Prostate gland (tissue), 2 donors: ENCODE results near the gene PCDH1. TPM values are rescaled to one million over a fixed set of nuclear protein-coding genes. Genes with fewer than 3 reads are reported as not detected.

ENCODE experiments used
- DNase-seq: peaks from one replicate; pipeline ENCODE4 v3.0.0-alpha.2; 2019; ENCODE audit warnings: low spot score
- H3K27ac ChIP-seq, 2 donors: fragments of 200-600 bp; sonication (generic); 2 replicates each; pipeline ENCODE4 v1.5.1; 2017 to 2019
- H3K27me3 ChIP-seq: fragments of 200-600 bp; sonication (generic); replicated peaks from 2 replicates; pipeline ENCODE4 v1.5.1; 2019; ENCODE audit not compliant: insufficient read depth
- H3K36me3 ChIP-seq, 2 donors: fragments of 200-600 bp; sonication (generic); 1 replicate in 1 of 2; 2 replicates in 1 of 2; pipeline versions ENCODE4 v1.5.1 to v1.8.1; 2017 to 2019
- H3K4me1 ChIP-seq: fragments of 200-600 bp; sonication (generic); replicated peaks from 2 replicates; pipeline ENCODE4 v1.5.1; 2019
- H3K4me3 ChIP-seq, 2 donors: fragments of 200-600 bp; sonication (generic); 2 replicates each; pipeline ENCODE4 v1.5.1; 2017 to 2019
- H3K9me3 ChIP-seq: fragments of 200-600 bp; sonication (generic); 2 replicates; pipeline ENCODE4 v1.5.1; 2017
- POLR2A ChIP-seq: fragments of 450-650 bp; IDR thresholded peaks from one replicate; pipeline ENCODE4 v1.6.1; 2016; ENCODE audit warnings: antibody characterized with exemption, mild to moderate bottlenecking
- POLR2AphosphoS5 ChIP-seq: sonication (generic); formaldehyde crosslinking; IDR thresholded peaks from one replicate; pipeline ENCODE4 v1.6.1; 2017; ENCODE audit warnings: antibody characterized with exemption
- WGBS: methylation state at CpG from one replicate; pipeline ENCODE4 v1.1.5; 2018; 5-methylcytosine and 5-hydroxymethylcytosine counted together
- intact Hi-C: fragments of 100-400 bp; cut with DNase I; formaldehyde crosslinking; loops from one replicate; pipeline ENCODE4 v1.14.2; 2022
- total RNA-seq, 2 donors: library from RNA; depleted of rRNA; stranded (reverse); fragments of >200 nt; gene quantifications; one replicate each; pipeline ENCODE4 v1.1.0, GENCODE V29; 2016
- TF ChIP-seq, protein P1 (sequence below), 4 experiments: fragments of 200-600 bp in 2 of 4; fragments of 450-650 bp in 2 of 4; sonication (generic) in 2 of 4; IDR thresholded peaks; 1 replicate in 3 of 4; 2 replicates in 1 of 4; pipeline ENCODE4 v1.5.1; 2016 to 2019; ENCODE audit warnings: antibody characterized with exemption in 4 of 4, mild to moderate bottlenecking in 2 of 4, moderate library complexity in 2 of 4

The PCDH1 gene
- total RNA-seq, 2 donors from 2014 or later = 49.2 to 81.1 TPM

DNA sequence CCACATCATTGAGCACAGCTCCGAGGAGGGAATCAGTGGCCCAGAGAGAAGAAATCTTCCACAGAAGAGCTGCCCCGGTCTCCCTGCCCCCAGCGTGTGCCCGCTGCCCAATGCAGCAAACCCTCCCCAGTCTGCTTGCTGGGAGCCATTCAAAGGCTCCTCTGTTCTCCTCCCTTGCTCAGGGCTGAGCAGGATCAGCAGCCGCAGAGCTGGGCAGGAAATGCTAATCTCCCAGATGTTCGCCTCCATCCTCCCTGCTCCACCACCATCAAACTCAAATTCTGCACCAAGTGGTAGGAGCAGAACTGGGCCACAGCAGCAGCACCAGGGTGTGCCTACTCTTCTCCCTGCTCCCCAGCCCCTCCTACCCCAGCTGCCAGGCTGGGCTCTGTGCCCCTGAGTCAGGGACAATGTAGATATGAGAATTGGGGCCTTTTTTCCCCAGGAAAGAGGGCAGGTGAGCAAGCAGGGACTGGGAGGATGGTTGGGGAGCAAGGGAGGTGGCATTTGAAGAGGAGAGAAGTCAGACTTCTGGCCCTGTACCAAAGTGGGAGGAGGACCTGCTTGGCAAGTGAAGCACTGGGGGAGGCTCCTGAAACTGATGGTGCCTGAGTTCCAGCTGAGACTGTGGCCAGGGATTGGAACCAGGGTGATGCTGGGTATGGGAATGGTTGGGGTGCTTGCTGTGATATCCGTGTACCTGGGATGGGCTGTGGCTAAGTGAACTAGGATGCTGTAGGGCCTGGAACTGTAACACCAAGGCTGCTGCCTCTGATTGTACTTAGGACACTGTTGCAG is 1.9 kb upstream of the PCDH1 start:
- intact Hi-C loops = loop anchor here (2.0 to 5.0 kb wide), 3 partner anchors 82 to 187 kb away; no protein-coding TSS in a partner anchor

DNA sequence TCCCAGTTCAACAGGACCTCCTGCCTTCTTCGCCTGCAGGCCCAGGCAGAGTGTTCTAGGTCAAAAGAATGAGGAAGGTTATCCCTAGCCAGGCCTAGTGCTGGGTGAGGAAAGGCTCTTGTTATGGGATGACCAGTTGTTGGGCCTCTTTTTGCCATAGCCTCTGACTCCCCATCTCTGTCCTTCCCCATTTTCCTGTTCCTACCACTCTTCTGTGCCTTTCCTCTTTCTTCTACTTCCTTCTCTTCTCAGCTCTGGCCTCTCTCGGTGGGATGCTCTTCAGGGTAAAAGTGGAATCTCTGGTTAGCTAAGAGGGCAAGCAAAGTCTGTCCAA is 1.2 kb upstream of the PCDH1 start:
- no peak for DNase-seq
- H3K4me1 ChIP-seq = peaks cover 3% of the 10 kb centered on the region
- H3K27ac ChIP-seq = no peak overlapping the region
- intact Hi-C loops = loop anchor here (2.0 to 5.0 kb wide), 3 partner anchors 83 to 187 kb away; no protein-coding TSS in a partner anchor
- 2% methylated on average over 2 of the region's 2 CpGs for WGBS
- no peaks in the 10 kb centered on the region for H3K36me3 ChIP-seq
- no peaks in the 10 kb centered on the region for H3K9me3 ChIP-seq
- H3K4me3 ChIP-seq = no peak overlapping the region
- peaks cover 8% of the 10 kb centered on the region for H3K27me3 ChIP-seq
- no peak for TF ChIP-seq POLR2AphosphoS5
- TF ChIP-seq, protein P1, sequence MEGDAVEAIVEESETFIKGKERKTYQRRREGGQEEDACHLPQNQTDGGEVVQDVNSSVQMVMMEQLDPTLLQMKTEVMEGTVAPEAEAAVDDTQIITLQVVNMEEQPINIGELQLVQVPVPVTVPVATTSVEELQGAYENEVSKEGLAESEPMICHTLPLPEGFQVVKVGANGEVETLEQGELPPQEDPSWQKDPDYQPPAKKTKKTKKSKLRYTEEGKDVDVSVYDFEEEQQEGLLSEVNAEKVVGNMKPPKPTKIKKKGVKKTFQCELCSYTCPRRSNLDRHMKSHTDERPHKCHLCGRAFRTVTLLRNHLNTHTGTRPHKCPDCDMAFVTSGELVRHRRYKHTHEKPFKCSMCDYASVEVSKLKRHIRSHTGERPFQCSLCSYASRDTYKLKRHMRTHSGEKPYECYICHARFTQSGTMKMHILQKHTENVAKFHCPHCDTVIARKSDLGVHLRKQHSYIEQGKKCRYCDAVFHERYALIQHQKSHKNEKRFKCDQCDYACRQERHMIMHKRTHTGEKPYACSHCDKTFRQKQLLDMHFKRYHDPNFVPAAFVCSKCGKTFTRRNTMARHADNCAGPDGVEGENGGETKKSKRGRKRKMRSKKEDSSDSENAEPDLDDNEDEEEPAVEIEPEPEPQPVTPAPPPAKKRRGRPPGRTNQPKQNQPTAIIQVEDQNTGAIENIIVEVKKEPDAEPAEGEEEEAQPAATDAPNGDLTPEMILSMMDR (IDR thresholded peaks at IDR 0.05) = no peak
- TF ChIP-seq POLR2A = no peak

More for the DNA sequence above, 1.9 kb upstream of the PCDH1 start:
- Histone ChIP-seq H3K27me3 (peaks cover 8% of the 10 kb centered on the region), H3K4me1 (peaks cover 3% of the 10 kb centered on the region), H3K27ac (no peak overlapping the region), H3K36me3 (no peaks in the 10 kb centered on the region), H3K4me3 (no peak overlapping the region), H3K9me3 (no peaks in the 10 kb centered on the region)
- WGBS = 42% methylated on average over 7 of the region's 7 CpGs
- no peak for TF ChIP-seq POLR2A
- TF ChIP-seq, protein P1 (IDR thresholded peaks at IDR 0.05) = no peak
- no peak for TF ChIP-seq POLR2AphosphoS5
- DNase-seq = no peak

DNA sequence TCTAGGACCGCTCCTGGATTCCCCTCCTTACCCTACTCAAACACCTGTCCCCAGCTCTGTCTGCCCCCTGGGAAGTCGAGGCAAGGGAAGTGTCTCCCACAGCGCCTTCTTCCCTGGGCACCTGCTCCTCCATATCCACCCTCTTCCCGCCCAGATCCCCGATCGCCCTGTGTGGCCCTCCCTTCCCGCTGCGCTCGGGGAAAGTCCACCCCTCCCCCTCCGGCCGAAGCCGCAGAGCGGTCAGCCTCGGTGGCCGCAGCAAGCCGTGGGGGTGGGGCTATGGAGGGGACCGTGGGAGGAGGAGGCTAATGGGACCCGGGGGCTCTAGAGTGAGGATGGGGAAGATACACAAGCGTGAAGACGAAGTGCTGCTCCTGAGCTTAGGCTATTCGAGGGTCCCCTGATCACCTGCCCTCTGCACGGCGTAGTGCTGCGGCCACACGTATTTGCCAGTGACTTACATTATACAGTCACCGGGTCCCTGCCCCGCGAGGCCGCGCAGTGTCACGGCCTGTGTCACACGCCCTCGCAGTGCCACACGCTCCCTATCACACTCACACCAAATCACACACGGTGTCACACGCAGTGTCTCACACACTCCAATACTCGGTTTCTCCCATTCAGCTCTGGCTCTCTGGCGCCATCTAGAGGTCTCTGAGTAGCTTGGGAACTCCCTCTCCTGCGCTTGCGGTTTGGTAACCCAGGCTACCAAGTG is 658 bp upstream of the PCDH1 start:
- intact Hi-C loops = loop anchor here (2.0 to 5.0 kb wide), 3 partner anchors 83 to 186 kb away; no protein-coding TSS in a partner anchor
- peaks cover 8% of the 10 kb centered on the region for H3K27me3 ChIP-seq
- H3K36me3 ChIP-seq = no peaks in the 10 kb centered on the region
- H3K9me3 ChIP-seq = no peaks in the 10 kb centered on the region
- H3K27ac ChIP-seq = peak overlapping the region; percentile 86 to 95
- peaks cover 3% of the 10 kb centered on the region for H3K4me1 ChIP-seq
- under 1% methylated on average over 40 of the region's 40 CpGs for WGBS
- peak; percentile 96 for DNase-seq
- TF ChIP-seq, protein P1 (IDR thresholded peaks at IDR 0.05) = peak; percentile 93 to 99 (median 98)
- peak; percentile 22 for TF ChIP-seq POLR2A
- TF ChIP-seq POLR2AphosphoS5 = peak; percentile 79
- peak overlapping the region; percentile 78 to 88 for H3K4me3 ChIP-seq

DNA sequence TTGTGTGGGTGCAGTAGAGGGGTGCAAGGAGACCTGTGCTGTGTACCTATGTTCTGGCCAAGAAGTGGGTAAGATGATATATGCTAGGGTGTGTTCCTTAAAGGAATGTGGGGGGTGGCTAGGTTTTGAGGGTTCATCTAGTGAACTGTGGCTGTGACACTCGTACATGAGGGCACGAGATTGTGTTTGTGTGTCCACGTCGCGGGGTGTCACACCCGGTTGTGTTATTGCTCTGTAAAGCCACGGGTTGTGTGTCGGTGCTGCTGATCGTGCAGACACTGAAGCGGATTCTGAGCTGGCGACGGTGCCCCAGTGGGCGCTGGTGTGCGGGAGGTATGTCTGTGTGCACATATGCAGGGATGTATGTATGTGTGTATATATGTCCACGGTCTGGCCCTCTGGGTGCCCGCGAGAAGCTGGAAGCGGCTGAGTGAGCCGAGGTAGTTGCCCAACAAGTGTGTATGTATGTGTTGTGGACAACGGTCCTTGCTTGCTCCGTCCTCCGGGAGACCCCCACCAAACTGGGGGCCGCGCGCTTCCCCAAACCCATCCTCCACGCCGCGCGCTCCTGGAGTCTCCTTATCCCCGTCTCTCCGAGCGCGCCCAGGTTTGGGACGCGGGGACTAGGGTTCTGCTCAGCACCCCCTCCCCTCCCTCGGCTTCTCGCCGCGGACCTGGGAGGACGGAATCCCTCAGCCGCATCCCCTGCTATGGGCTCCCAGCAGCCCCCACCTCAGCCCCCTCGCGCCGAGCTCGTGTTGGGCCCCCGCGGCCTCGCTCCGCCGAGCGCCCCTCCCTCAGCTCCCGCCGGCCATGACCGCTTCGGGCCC is 639 bp downstream of the PCDH1 start:
- TF ChIP-seq POLR2A (peak; percentile 2), POLR2AphosphoS5 (no peak)
- Histone ChIP-seq H3K9me3 (no peaks in the 10 kb centered on the region), H3K36me3 (no peaks in the 10 kb centered on the region), H3K27ac (peak overlapping the region; percentile 86 to 95), H3K27me3 (no peaks in the 10 kb centered on the region), H3K4me3 (peak overlapping the region; percentile 78 to 88), H3K4me1 (peaks cover 3% of the 10 kb centered on the region)
- peak; percentile 33 for DNase-seq
- WGBS = under 1% methylated on average over 54 of the region's 55 CpGs
- intact Hi-C loops = loop anchor here (2.0 to 5.0 kb wide), 3 partner anchors 85 to 185 kb away; no protein-coding TSS in a partner anchor
